Germinal center (tissue), 1 donor: ENCODE data around the gene TTC7B.

Experiments
- DNase-seq: peaks from one replicate; pipeline ENCODE4 v3.0.0; 2012; ENCODE audit warnings: mixed read lengths, low spot score

TTC7B gene

GRCh38 chr14:90674716-90675115, 141.5 kb downstream of the TTC7B start:
- DNase-seq = no peak

- DNase-seq = no peak
Observed at GRCh38 chr14:90674043-90674670, 142.1 kb downstream of the TTC7B start.

DNA sequence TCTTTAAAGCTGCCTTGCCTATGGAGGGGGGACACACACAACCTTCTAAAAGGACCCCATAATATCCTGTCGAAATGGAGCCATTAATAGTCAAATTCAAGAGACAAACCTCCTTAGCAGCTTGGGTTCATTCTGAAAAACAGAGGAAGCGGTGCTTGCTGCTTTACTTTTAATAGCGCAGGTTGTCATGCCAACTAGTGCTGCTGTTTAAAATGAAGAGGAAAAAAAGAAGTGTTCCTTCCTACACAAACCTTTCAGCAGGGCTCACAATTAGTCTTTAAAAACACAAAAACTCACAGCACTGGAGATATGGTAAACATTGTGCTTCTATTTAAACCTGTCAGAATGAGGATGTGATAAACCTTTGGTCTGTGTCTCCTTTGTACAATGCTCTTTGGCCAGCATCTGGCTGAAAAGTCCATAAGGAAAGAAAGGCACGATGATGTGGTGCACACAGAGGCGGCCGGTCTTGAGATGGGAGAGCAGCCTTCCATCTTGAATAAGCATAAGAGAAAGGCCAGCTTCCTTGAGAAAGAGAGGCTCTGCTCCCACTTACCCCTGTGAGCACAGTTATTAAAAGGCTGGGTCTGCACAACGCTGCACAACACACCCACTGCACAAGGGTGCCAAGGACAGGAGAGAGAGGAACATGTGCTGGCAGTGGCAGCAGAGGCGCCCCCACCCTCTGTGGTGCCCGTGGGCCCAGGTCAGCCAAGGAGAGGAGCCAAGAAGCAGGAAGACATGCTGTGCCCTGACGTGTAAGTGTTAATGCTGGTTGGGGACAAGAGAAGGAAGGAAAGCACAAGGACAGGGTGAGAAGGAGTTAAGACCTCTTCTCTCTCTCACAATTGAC, 144.6 kb downstream of the TTC7B start:
- peak; percentile 19 for DNase-seq

DNA sequence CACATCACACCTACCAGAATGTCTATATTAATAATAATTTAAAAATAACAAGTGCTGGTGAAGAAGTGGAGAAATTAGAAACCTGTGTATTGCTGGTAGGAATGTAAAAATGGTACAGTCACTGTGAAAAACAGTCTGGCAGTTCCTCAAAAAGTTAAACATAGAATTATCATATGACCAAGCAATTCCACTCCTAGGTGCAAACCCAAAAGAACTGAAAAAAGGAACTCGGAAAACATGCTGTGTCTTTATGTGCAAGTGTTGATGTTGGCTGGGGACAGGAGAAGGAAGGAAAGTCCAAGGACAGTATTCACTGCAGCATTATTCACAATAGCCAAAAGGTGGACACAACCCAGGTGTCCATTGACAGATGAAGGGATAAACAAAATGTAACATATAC, 146.5 kb downstream of the TTC7B start:
- no peak for DNase-seq

DNA sequence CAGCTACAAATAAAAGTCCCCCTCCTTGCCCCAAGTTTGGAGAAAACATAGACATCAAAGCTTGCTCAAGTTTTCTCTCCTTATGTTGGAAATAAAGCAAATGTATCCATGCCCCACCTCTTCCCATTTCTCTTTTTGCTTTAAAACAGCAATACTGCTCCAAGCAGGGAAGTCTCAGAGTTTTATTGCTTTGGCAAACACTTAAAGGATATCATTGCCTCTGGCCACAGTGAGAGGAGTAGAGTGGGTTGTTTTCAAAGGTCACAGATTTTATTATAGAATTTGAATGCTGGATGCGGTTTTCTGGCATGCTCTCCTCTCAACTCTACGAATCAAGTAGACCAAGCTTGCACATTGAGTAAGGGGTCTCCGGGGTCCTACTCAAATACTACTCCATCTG, 149.7 kb downstream of the TTC7B start:
- no peak for DNase-seq

DNA sequence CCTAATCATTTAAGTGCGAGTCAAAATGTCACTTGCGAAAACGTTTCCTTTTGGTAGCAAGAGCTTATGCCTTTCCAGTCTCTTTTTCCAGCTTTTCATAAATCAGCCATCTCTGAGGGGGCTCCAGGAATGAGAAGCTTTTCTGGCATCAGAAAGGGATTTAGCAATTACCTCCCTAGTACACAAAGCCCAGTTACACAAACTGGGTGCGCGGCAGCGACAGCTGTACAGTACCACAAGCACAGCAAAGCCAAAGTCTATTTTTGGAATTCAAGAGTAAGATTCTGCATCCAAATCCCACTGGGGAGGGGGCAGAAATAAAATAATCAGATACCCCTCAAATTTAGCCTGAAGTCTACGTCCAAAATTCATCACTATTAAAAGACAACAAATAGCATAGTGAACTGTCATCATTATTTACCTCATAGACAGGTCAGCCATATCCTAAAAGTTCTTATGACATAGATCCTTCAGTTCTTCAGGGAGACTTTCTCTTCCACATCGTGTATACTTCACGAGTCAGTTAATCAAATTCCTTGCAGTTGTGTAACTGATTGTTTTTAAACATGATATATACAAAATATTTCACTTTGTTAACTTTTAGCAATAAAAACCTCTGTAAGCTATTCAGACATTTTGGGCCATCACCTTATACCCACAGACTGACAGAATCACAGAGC, 150.8 kb downstream of the TTC7B start:
- DNase-seq = no peak

- DNase-seq = no peak
Observed at GRCh38 chr14:90664911-90665310, 151.3 kb downstream of the TTC7B start.

DNA sequence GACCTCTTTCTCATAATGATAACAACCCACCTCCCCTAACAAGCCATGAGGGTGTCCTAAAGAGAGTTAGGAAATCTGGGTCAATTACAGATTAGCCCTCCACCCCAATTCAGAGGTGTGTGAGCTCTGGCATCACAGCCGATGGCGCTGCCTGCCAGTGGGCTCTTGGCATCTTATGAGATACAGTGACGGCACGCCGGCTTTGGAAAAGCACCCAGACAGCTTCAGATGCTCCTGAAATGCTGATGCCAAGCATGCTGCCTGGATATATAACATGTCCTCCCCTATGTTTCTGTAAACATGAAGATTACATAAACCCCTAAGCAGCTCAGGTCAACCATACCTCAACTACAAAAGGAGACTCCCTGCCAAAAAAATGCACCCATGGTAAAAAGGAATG, 152.6 kb downstream of the TTC7B start:
- DNase-seq = no peak

- DNase-seq = no peak
Observed at GRCh38 chr14:90663140-90663539, 153.1 kb downstream of the TTC7B start.

- DNase-seq = no peak
Observed at GRCh38 chr14:90661866-90662265, 154.4 kb downstream of the TTC7B start.

GRCh38 chr14:90660865-90661570, 155.2 kb downstream of the TTC7B start:
- no peak for DNase-seq

DNA sequence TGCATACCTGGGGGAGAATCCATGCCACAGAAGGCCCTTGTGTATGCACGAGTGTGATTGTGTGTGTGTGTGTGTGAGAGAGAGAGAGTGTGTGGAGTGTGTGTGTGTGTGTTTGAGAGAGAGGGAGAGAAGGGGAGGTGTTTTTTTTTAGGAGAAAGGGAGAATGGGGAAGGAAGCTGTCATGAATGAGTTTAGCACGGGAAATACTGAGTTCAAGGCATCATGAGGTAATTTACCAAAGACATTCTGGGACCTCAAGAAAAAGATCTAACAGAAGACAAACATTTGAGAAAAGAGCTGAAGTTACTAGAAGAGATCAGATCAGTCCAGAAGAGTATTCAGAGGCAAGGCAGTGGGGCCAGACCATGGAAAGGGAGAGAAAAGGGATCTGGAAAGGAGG, 157.1 kb downstream of the TTC7B start:
- no peak for DNase-seq

- DNase-seq = no peak
Observed at GRCh38 chr14:90658541-90658967, 157.7 kb downstream of the TTC7B start.

GRCh38 chr14:90656973-90657372, 159.3 kb downstream of the TTC7B start:
- no peak for DNase-seq

DNA sequence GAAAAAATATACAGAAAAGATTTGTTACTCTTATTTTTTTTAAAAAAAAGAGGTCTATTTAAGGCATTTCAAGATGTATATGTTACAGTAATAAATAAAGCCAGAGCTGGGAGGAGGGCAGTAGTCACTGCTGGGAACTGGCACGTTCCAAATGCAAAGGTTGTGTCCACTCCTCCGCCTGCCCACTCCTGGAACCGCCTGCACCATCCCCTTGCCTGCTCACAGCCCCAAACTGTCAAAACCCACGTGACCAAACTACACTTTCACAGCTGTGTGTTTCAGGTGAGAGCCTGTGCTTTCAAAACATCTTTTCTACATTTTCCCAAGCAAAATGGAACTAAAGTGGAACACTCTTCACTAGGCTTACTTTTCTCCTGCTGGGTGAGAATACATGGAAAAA, 160.4 kb downstream of the TTC7B start:
- no peak for DNase-seq

- no peak for DNase-seq
Observed at GRCh38 chr14:90654831-90655276, 161.4 kb downstream of the TTC7B start.

DNA sequence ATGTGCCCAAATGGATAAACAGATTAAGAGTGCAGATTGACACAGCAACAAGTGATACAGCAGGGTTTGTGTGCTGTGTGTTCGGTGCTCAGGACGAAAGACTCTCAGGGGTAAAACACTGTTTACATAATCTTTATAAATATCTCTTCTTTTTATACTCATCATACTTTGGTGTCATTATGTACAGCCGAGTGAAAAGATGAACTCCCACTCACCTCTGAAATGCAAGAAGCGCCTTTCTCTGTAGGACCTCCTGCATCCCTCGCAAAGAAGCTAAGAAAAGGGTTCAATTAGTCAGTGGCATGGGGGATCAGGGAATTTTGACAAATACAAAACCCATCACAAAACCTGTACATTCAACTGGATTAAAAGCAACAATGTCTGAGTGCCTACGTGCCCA, 163.6 kb downstream of the TTC7B start:
- no peak for DNase-seq

GRCh38 chr14:90651976-90652560, 164.2 kb downstream of the TTC7B start:
- DNase-seq = no peak

DNA sequence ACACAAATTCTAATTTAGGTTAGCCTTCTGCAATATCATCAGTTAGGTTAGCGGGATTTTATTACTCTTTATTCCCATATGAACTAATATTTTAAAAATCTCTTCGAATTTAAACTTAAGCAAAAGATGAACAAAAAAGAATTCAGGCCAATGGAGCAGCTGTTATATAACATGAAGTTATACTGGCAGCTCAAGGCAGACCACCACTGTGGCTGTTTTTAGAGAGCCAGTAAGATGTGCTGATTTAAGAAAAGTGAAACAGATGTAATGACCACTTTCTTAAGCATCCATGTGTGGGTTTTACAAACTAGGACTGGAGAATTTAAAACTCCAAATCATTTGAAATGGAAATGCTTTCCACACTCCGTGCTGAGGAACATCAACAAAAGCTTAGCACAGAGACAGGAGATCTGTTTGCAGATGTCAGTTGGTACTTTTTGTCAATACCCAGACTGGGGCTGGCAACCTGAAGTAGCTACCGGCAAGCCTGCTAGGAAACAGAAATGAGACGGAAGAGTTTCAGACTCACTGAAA, 164.9 kb downstream of the TTC7B start:
- no peak for DNase-seq

DNA sequence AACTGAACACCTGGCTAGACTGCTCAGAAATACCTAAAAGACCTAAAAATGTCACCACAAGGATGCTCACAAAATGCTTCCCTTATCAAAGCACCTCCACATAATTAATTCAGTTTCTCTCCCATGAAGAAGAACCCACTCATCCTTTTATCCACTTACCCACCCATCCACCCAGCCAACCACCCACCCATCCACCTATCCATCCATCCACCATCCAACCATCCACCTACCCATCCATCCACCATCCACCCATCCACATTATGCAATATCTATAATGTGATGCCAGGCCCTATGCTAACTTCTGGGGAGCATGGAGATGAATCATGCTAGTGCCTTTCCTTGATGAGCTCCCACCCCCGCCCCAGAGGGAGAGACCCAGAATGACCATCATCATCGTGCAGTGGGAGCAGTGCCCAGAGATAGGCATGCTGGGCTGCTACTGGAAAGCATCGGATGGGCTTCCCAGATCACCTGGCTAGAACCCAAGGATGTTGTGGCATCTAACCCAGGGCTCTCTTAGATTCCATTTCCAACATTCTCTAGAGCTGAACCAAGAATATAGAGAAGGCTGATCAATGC, 166.6 kb downstream of the TTC7B start:
- no peak for DNase-seq

- DNase-seq = no peak
Observed at GRCh38 chr14:90649083-90649482, 167.1 kb downstream of the TTC7B start.
